Anterior cingulate cortex (tissue), 58 donors: ENCODE results near the gene GSTK1.
"Not testable (repeated sequence)": the region's sequence is repeated elsewhere in the genome, so short reads cannot be mapped to it uniquely, and the experiment has no call there.

ENCODE experiments used
- DNase-seq, 58 donors: peaks; one replicate each; lab custom pipeline; 2025; lab: John Stamatoyannopoulos, UW

GSTK1 gene

DNA sequence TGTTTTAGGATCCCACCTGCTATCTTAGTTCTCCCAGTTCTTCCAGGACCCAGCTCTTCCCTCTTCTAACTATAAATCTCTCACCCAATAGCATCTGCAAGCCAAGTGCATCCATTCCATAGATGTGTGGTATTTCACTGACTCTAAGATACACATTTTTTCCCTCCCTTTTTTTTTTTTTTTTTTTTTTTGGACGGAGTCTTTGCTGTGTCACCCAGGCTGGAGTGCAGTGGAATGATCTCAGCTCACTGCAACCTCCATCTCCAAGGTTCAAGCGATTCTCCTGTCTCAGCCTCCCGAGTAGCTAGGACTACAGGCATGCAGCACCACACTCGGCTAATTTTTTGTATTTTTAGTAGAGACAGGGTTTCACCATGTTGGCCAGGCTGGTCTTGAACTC, 26.6 kb downstream of the GSTK1 start:
- not testable (repeated sequence) for DNase-seq

DNA sequence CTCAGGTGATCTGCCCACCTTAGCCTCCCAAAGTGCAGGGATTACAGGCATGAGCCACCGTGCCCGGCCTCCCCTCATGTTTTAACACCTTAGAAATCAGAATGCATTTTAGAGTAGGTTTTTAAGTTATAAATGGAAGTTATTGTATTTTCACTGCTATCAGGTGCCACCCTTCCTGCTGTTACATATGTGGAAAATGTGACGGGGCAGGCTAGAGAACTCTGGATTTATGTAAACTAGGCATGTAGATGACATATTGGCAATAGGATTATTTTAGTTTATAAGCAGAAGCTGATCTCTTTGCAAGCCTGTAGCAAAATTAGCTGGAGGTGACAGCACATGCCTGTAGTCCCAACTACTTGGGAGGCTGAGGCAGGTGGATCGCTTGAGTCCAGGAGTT, 27.1 kb downstream of the GSTK1 start:
- no peak for DNase-seq

DNA sequence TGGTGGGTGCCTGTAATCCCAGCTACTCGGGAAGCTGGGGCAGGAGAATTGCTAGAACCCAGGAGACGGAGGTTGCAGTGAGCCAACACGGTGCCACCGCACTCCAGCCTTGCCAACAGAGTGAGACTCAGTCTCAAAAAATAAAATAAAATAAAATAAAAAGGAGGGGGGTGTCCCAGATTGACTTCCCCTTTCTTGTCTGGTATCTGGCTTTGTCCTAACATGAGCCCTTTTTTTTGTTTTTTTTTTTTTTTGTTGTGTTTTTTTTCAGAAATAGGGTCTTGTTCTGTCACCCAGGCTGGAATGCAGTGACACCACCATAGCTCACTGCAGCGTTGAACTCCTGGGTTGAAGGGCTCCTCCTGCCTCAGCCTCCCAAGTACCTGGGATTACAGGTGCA, 29.6 kb downstream of the GSTK1 start:
- no peak for DNase-seq

DNA sequence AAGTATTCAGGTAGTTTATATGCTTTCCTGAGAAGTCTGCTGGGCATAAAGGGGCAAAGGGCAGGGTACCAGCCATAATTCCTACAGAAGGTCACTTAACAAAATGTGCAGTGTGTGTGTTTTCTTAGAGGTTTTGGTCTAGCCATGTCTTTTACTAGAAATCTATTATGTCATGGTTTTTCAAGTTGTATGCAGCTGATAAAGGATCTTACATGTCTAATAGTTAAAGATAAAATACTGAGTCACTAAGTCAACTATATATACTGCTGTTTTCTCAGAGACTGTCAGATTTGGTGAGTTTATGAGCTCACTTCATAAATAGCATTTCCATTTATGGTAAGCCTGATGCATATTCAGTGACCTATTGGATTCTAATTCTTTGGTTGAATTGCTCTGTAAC, 32.6 kb downstream of the GSTK1 start:
- no peak for DNase-seq

DNA sequence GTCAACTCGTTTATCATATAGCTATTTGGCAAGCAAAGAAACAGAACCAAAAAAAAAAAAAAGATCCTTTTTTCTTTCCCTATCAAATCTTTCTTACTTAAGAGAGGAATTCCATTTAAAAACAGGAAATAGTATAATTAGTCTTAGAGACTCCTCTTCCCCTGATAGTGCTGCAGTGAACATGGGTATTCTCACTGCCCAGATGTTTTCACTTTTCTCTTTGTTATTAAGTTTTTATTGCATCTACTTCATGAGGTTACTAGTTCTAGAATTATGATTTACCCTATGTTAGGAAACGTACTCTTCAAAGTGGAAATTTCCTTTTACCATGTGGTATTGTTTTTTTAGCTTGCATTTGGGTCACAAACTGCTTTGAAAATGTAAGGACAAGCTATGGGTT, 33.4 kb downstream of the GSTK1 start:
- no peak for DNase-seq

DNA sequence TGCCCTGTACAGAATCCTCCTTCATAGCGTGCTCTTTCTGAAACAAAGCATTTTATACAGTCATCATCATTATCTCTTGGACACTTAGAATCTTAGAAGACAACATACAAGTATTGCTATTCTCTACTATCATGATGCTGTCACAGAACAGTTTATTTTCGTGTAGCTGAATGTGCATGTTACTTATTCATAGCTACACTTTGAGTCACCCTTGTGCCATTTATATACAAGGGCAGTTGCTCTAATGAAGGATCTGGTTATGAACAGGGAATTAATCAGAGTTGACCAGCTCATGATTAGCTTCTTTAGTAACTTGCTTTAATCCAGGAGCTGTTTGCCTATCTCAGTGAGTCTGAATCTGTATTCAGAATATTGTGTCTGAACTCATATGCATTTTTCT, 36.1 kb downstream of the GSTK1 start:
- DNase-seq, result no peak

DNA sequence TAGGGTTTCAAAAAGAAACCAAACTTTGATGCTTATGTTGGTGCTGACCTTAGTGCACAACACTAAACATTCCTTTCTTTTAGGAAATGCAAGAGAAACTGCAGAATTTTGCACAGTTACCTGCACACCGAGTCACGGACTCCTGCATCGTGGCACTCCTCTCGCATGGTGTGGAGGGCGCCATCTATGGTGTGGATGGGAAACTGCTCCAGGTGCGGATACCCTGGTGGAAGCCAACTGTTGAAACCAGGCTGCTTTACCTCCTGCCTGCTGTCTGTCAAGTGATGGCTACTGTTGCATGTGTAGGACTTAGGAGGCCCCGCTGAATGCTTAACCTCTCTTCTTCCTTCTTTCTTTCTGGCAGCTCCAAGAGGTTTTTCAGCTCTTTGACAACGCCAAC, 36.6 kb downstream of the GSTK1 start:
- DNase-seq, result peak in 8 of 58 donors; percentile 1 to 29 (median 14)

DNA sequence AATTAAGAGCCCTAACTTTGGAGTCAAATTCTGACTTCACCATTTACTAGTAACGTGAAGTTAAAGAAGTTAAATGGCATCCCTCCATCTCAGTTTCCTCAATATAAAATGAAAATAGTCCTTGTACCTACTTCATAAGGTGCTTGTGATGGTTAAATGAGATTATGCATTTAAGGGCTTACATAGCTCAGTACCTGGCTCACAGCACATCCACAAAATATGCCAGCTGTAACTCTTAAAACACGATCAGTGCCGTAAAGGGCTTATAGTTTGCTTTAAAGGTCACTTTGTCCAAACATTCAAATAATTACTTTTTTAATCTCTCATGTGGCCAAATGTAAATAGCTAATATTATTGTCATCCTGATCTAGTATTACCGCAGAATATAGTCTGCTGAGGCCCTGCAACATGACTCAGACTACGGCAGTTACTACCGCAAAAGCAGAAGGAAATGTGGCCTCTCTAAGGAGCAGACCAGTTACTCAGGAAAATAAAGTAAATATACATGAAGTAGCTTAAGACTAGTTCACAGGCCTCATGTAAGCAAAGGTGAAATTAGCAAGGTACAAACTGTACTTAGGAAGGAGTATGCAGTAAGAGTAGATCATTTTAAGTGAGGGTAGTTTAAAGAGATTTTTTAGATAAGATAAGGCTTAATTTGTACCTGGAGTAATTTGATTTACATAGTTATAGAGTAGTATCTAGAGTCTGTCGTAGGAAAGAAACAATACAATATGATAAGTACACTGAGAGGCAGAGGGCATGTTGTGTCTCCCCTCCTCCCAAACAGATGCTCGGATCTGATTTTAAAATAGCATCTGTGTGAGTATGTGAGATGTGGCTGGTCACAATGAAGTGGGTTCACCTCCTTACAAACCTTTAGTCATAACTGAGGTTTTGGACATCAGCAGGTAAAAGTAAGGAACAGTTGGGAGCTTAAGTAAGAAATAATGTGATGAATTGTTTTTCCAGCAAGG, 38.0 kb downstream of the GSTK1 start:
- no peak for DNase-seq

DNA sequence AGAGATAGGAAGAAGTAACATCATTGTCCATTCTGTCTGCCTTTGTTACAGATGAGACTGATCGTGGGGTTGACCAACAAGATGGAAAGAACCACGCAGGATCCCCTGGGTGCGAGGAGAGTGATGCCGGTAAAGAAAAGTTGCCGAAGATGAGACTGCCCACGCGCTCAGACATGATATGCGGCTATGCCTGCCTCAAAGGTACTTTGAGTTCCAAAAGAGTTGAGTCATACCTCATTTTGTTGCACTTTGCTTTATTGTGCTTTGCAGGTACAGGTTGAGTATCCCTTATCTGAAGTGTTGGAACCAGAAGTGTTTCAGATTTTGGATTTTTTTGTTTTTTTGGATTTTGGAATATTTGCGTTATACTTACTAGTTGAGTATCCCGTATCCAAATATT, 40.5 kb downstream of the GSTK1 start:
- no peak for DNase-seq

DNA sequence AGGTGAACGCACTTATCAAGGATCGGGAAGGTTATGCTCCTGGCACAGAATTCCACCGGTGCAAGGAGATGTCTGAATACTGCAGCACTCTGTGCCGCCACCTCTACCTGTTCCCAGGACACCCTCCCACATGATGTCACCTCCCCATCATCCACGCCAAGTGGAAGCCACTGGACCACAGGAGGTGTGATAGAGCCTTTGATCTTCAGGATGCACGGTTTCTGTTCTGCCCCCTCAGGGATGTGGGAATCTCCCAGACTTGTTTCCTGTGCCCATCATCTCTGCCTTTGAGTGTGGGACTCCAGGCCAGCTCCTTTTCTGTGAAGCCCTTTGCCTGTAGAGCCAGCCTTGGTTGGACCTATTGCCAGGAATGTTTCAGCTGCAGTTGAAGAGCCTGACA, 41.7 kb downstream of the GSTK1 start:
- no peak for DNase-seq

DNA sequence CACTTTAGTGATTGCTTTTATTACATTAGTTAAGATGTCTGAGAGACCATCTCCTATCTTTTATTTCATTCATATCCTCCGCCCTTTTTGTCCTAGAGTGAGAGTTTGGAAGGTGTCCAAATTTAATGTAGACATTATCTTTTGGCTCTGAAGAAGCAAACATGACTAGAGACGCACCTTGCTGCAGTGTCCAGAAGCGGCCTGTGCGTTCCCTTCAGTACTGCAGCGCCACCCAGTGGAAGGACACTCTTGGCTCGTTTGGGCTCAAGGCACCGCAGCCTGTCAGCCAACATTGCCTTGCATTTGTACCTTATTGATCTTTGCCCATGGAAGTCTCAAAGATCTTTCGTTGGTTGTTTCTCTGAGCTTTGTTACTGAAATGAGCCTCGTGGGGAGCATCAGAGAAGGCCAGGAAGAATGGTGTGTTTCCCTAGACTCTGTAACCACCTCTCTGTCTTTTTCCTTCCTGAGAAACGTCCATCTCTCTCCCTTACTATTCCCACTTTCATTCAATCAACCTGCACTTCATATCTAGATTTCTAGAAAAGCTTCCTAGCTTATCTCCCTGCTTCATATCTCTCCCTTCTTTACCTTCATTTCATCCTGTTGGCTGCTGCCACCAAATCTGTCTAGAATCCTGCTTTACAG, 42.3 kb downstream of the GSTK1 start:
- DNase-seq, result peak in 48 of 58 donors; percentile 3 to 85 (median 42)

DNA sequence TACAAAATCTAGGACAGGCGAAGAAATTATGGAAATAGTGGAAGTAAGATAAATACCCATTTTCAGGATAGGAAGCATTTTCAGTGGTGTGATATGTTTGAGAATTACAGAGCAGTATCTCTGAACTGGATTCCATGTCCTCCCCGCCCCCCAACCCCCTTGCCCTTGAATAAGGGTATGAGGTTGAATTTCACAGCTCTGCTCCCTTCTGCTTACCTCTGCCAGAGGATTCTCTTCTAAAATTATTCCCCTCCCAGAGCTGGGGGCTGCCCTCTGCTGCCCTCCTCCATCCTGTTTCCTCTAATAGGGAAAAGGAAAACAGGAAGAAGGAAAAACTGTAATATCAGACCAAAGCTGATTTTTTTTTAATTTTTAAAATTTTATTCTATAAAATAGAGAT, 45.4 kb downstream of the GSTK1 start:
- DNase-seq, result no peak

DNA sequence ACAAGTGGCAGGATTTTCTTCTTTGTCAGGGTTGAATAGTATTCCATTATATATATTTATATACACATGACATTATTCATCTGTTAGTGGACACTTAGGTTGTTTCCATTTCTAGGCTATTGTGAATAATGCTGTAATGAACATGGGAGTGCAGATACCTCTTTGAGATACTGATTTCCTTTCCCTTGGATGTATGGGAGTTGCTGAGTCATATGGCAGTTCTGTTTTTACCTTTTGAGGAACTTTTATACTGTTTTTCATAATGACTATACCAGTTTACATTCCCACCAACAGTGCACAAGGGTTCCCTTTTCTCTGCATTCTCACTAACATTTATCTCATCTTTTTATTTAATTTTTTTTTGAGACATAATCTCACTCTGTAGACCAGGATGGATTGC, 50.9 kb downstream of the GSTK1 start:
- no peak for DNase-seq

DNA sequence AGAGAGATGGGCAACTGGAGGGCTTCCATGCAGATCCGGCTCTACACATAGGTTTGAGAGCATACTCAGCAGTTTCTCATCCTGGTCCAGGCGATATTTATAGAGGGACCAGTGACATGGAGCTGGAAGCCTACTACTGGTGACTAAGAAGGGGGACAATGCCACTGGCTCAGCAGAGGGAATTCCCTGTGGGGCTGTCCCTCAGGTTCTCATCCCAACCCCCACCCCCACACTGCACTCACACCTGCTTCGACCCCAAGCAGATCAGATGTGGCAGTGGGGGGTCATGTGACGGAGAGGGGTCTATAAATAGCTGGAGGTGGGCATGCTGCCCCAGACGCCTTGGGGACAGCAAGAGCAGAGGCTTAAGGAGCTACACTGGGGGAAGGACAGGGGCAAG, 52.5 kb downstream of the GSTK1 start, which contains the start of gene CLCN1:
Gene CLCN1 (plus strand): TSS at position 336 of the 400 bp plus-strand sequence. CDS start 102 bp downstream, outside the sequence.
- no peak for DNase-seq

DNA sequence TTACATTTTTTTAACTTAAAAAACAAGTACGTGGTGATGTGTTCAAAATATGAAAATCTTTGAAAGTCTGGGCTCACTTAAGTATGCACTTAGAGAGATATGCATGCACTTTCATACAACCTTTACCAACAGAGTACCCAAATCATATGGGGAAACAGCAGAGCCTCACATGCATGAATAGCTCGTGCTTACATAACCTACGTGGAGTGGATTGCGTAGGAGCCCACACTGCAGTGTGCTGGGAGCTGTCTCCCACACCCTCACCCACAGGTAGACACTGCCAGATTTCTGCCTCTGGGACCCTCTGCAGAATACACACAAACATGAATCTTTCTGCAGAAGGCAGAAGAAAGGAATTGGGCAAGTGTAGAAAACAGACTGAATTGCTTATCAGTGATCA, 53.3 kb downstream of the GSTK1 start:
- DNase-seq, result peak in 1 of 58 donors; percentile 19

DNA sequence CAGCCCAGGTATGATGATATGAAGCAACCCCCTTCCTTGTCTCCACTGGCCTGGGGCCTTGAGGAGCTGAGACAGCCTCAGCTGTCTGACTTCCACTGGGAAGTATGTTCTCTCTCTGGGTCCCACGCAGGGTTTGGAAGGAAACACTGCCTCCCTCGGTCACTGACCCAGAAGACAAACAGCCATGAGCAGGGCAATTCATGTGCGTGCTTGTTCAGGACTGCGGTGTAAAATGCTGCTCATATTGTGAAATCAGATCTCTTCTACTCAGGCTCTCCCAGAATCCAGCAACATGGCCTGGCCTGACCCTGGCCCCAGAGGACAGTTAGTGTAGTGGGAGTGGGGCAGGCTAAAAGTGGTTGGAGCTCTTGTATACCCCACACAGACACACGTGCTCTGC, 55.4 kb downstream of the GSTK1 start:
- no peak for DNase-seq
